Bronchial epithelial cell (primary cell): ENCODE data around the gene SMARCA4. TPM values are rescaled to one million over a fixed set of nuclear protein-coding genes. Genes with fewer than 3 reads are reported as not detected.

Experiments
- DNase-seq: peaks from one replicate; pipeline ENCODE4 v3.0.0-alpha.2; 2010; ENCODE audit warnings: low read depth
- FAIRE-seq: peaks from 2 replicates; lab custom pipeline; 2011; peaks lifted over from hg19 to GRCh38; lab: Jason Lieb, UNC
- H3K27me3 ChIP-seq: 2 replicates; pipeline ENCODE4 v1.5.1; 2011; ENCODE audit warnings: low read length; ENCODE audit not compliant: control insufficient read depth, insufficient read depth
- H3K36me3 ChIP-seq: 2 replicates; pipeline ENCODE4 v1.5.1; 2011; ENCODE audit warnings: low read length; ENCODE audit not compliant: control insufficient read depth, insufficient read depth
- H3K4me3 ChIP-seq: 2 replicates; pipeline ENCODE4 v1.5.1; 2011; ENCODE audit warnings: mild to moderate bottlenecking, low read depth, low read length, control low read depth
- CTCF ChIP-seq: IDR thresholded peaks from 2 replicates; pipeline ENCODE4 v1.5.1; 2011; ENCODE audit warnings: mild to moderate bottlenecking, moderate library complexity, low read length, control low read depth, inconsistent platforms; ENCODE audit not compliant: insufficient read depth, severe bottlenecking
- total RNA-seq: library from RNA; depleted of rRNA; stranded (reverse); fragments of >200 nt; gene quantifications from 2 replicates; pipeline ENCODE4 v1.2.1, GENCODE V29; 2014

SMARCA4 gene
- total RNA-seq, 1 donor from 2014 or later: 49.2 TPM

- no peaks in the 10 kb centered on the region for H3K27me3 ChIP-seq
- no peak for TF ChIP-seq CTCF
- DNase-seq (no peak), FAIRE-seq (no peak)
- no peak overlapping the region for H3K4me3 ChIP-seq
- peaks cover 14% of the 10 kb centered on the region for H3K36me3 ChIP-seq
Measured at GRCh38 chr19:10981252-10981895, 20.5 kb downstream of the SMARCA4 start.

- Histone ChIP-seq H3K36me3 (peaks cover 20% of the 10 kb centered on the region), H3K27me3 (no peaks in the 10 kb centered on the region), H3K4me3 (no peak overlapping the region)
- DNase-seq (no peak), FAIRE-seq (no peak)
- TF ChIP-seq CTCF: no peak
Measured at GRCh38 chr19:10983026-10983425, 22.2 kb downstream of the SMARCA4 start.

- peaks cover 22% of the 10 kb centered on the region for H3K36me3 ChIP-seq
- no peak for TF ChIP-seq CTCF
- FAIRE-seq (no peak), DNase-seq (no peak)
- no peak overlapping the region for H3K4me3 ChIP-seq
- no peaks in the 10 kb centered on the region for H3K27me3 ChIP-seq
Measured at GRCh38 chr19:10984166-10984735, 23.4 kb downstream of the SMARCA4 start.

DNA sequence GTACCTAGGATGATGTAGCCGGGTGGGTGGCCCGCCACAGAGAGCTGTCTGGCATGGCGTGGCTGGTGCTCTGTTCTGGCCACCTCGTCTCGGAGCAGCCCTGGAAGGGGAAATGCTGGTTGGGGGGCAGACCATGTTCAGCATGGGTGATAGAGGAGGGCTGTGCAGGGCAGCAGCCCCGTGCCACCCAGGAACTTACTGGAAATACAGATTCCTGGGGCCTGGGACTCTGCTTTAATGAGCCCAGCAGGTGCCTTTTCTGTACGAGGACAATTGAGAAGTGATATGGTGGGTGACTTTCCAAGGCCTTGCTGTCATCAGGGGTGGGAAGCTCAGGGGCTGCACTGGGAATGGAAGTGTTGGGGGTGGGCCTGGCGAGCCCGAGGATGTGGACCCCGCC, 24.7 kb downstream of the SMARCA4 start:
- peaks cover 27% of the 10 kb centered on the region for H3K36me3 ChIP-seq
- no peak for FAIRE-seq
- H3K4me3 ChIP-seq: no peak overlapping the region
- H3K27me3 ChIP-seq: no peaks in the 10 kb centered on the region
- DNase-seq: no peak
- no peak for TF ChIP-seq CTCF

DNA sequence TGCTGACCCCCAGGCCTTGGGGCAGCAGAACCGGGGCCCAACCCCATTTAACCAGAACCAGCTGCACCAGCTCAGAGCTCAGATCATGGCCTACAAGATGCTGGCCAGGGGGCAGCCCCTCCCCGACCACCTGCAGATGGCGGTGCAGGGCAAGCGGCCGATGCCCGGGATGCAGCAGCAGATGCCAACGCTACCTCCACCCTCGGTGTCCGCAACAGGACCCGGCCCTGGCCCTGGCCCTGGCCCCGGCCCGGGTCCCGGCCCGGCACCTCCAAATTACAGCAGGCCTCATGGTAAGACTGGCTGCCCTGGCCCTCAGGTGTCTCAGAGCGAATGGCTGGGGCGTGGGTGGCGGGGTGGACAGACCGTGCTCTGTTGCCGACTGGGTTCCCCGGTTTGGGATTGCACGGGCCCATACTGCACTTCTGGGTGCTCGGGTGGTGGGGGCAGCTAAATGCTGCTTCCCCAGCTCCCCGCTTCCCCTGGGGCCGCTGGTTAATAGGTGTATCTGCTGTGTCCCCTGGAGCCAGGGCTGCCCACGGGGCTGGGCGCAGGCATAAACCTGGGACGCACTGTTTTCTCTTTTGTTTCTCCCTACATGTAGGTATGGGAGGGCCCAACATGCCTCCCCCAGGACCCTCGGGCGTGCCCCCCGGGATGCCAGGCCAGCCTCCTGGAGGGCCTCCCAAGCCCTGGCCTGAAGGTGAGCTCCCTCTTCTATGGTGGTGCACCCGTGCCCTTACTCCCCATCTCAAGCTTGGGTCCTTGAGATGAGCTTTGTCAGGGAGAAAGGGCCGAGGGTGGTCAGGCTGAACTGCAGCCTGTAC, 25.7 kb downstream of the SMARCA4 start:
- DNase-seq: no peak
- H3K27me3 ChIP-seq: no peaks in the 10 kb centered on the region
- FAIRE-seq: no peak
- H3K4me3 ChIP-seq: no peak overlapping the region
- peaks cover 30% of the 10 kb centered on the region for H3K36me3 ChIP-seq
- TF ChIP-seq CTCF: no peak
